Uterus (tissue), 4 donors: ENCODE results near the gene FGF7. TPM values are rescaled to one million over a fixed set of nuclear protein-coding genes. Genes with fewer than 3 reads are reported as not detected.
A peak's percentile ranks its signal among the peaks of the same experiment; 100 is the strongest.
"Not testable (repeated sequence)": the region's sequence is repeated elsewhere in the genome, so short reads cannot be mapped to it uniquely, and the experiment has no call there.

Experiments
- DNase-seq, 2 donors: peaks; one replicate each; pipeline ENCODE4 v3.0.0-alpha.2; 2019 to 2020
- H3K27ac ChIP-seq, 2 donors: fragments of 200-600 bp; sonication (generic); 1 replicate in 1 of 2; 2 replicates in 1 of 2; pipeline ENCODE4 v1.5.1; 2016 to 2018
- H3K27me3 ChIP-seq, 2 donors: fragments of 200-600 bp; sonication (generic); one replicate each; pipeline ENCODE4 v1.5.1; 2018 to 2019; ENCODE audit warnings: control low read depth in 1 of 2
- H3K36me3 ChIP-seq, 2 donors: fragments of 200-600 bp; sonication (generic); one replicate each; pipeline ENCODE4 v1.5.1; 2019; ENCODE audit warnings: control low read depth in 1 of 2
- H3K4me1 ChIP-seq, 2 donors: fragments of 200-600 bp; sonication (generic); one replicate each; pipeline ENCODE4 v1.5.1; 2018 to 2019; ENCODE audit warnings: control low read depth in 1 of 2
- H3K4me3 ChIP-seq, 2 donors: fragments of 200-600 bp; sonication (generic); 1 replicate in 1 of 2; 2 replicates in 1 of 2; pipeline ENCODE4 v1.5.1; 2018 to 2019; ENCODE audit warnings: mild to moderate bottlenecking in 1 of 2
- H3K9me3 ChIP-seq, 2 donors: fragments of 200-600 bp; sonication (generic); one replicate each; pipeline ENCODE4 v1.5.1; 2019; ENCODE audit warnings: control low read depth in 1 of 2
- POLR2A ChIP-seq, 2 donors: fragments of 450-650 bp; IDR thresholded peaks; one replicate each; pipeline ENCODE4 v1.6.1; 2016; ENCODE audit warnings: antibody characterized with exemption in 2 of 2, mild to moderate bottlenecking in 1 of 2, moderate library complexity in 1 of 2
- intact Hi-C: fragments of 100-400 bp; cut with DNase I; formaldehyde crosslinking; loops from one replicate; pipeline ENCODE4 v1.15.1; 2023; ENCODE audit warnings: low total_unique reads
- total RNA-seq, 4 donors: library from RNA; depleted of rRNA in 3 of 4; stranded (reverse); fragments of >200 nt in 3 of 4; gene quantifications; one replicate each; pipeline versions ENCODE4 v1.1.0 to v1.2.4, GENCODE V29; 2014 to 2023
- TF ChIP-seq, protein P1 (sequence below), 4 experiments: fragments of 200-600 bp in 2 of 4; fragments of 450-650 bp in 2 of 4; sonication (generic) in 2 of 4; IDR thresholded peaks; one replicate each; pipeline ENCODE4 v1.5.1; 2016 to 2019; ENCODE audit warnings: antibody characterized with exemption in 4 of 4, mild to moderate bottlenecking in 2 of 4, moderate library complexity in 1 of 4
- donor health status: DM: yes; HTN: yes; CAD: no.

FGF7 gene
- total RNA-seq, 4 donors from 2014 or later: 57.6 to 137 (median 102) TPM

DNA sequence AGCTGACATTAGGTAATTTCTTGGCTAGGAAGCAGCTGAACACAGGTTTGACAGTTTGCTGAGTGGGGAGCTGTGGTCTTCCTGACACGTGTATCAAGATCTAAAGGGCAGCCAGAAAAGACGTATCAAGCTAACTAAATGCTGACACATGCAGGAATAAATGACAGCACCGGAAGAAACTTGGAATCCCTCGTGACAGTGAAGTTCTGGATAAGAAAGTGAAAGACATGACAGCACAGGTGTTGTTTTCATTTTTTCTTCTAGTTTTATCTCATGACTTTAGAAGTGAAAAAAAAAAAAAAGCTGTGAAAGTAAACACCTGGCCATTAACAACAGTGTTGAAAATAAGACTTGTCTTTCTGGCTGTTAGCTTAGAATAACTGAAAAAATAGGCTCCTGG, 48.7 kb downstream of the FGF7 start:
- intact Hi-C loops: no loop called here
- Histone ChIP-seq H3K4me1 (peaks cover 0 to 10% of the 10 kb centered on the region in 2 donors), H3K27ac (peak overlapping the region; percentile 71 to 85), H3K27me3 (no peaks in the 10 kb centered on the region), H3K9me3 (no peaks in the 10 kb centered on the region), H3K4me3 (no peak overlapping the region), H3K36me3 (no peaks in the 10 kb centered on the region)
- DNase-seq: peak in 1 of 2 donors; percentile 24
- TF ChIP-seq, protein P1, sequence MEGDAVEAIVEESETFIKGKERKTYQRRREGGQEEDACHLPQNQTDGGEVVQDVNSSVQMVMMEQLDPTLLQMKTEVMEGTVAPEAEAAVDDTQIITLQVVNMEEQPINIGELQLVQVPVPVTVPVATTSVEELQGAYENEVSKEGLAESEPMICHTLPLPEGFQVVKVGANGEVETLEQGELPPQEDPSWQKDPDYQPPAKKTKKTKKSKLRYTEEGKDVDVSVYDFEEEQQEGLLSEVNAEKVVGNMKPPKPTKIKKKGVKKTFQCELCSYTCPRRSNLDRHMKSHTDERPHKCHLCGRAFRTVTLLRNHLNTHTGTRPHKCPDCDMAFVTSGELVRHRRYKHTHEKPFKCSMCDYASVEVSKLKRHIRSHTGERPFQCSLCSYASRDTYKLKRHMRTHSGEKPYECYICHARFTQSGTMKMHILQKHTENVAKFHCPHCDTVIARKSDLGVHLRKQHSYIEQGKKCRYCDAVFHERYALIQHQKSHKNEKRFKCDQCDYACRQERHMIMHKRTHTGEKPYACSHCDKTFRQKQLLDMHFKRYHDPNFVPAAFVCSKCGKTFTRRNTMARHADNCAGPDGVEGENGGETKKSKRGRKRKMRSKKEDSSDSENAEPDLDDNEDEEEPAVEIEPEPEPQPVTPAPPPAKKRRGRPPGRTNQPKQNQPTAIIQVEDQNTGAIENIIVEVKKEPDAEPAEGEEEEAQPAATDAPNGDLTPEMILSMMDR (IDR thresholded peaks at IDR 0.05): no peak
- TF ChIP-seq POLR2A (IDR thresholded peaks at IDR 0.05): no peak

DNA sequence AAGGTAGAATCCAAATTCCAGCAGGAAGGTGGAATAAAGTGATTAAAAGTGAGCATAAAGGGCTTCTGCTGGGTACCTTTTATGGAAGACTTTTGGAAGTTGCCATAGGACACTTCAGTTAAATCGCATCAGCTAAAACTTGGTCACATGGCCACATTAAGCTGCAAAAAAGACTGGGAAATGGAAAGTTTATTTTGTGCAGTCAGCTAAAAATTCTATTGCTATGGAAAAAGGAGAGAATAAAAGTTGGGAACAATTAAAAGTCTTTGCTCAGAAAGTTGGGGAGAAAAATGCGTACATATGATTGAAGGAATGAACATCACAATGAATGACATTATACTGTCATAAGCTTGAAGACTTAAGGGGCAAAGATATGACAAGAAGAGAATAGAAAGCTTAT, 49.3 kb downstream of the FGF7 start:
- peaks cover 0 to 10% of the 10 kb centered on the region in 2 donors for H3K4me1 ChIP-seq
- no peaks in the 10 kb centered on the region for H3K9me3 ChIP-seq
- no peak for DNase-seq
- no peaks in the 10 kb centered on the region for H3K36me3 ChIP-seq
- no peak overlapping the region for H3K4me3 ChIP-seq
- H3K27ac ChIP-seq: peak overlapping the region; percentile 71 to 85
- TF ChIP-seq, protein P1 (IDR thresholded peaks at IDR 0.05): no peak
- no peak for TF ChIP-seq POLR2A (IDR thresholded peaks at IDR 0.05)
- no peaks in the 10 kb centered on the region for H3K27me3 ChIP-seq
- intact Hi-C loops: no loop called here

DNA sequence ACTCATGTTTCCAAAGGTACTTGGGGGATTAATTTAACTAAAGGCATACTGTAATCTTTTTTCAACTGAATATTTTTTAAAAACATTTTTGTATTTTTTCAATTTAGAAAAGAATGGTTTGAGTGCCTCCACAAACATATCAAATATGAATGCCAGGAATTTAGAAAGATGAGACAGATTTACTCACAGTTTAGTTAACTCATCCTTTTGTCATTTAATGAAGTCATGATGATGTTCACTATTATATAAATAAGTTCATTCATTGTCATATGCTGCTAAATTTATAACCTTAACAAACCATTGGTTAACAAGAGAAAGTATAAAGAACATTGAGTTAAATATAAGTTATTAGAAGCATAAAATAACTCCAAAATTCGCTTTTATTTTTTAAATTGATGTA, 50.0 kb downstream of the FGF7 start:
- Histone ChIP-seq H3K27me3 (no peaks in the 10 kb centered on the region), H3K4me3 (no peak overlapping the region), H3K9me3 (no peaks in the 10 kb centered on the region), H3K4me1 (peaks cover 0 to 10% of the 10 kb centered on the region in 2 donors), H3K36me3 (no peaks in the 10 kb centered on the region), H3K27ac (peak overlapping the region; percentile 8 to 71)
- intact Hi-C loops: no loop called here
- TF ChIP-seq, protein P1 (IDR thresholded peaks at IDR 0.05): no peak
- no peak for TF ChIP-seq POLR2A (IDR thresholded peaks at IDR 0.05)
- no peak for DNase-seq

DNA sequence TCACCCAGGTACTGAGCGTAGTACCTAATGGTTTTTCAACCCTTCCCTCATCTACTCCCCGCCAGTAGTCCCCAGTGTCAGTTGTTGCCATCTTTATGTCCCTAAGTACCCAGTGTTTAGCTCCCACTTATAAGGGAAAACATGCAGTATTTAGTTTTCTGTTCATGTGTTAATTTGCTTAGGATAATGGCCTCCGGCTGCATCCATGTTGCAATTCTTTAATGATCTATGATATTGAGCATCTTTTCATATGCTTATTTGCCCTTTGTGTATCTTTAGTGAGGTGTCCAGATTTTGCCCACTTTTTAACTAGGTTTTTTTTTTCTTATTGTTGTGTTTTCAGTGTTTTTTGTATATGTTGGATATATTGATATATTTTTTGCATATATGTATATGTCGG, 55.0 kb downstream of the FGF7 start:
- H3K27me3 ChIP-seq, H3K9me3 ChIP-seq, H3K36me3 ChIP-seq, H3K27ac ChIP-seq, intact Hi-C loops, H3K4me1 ChIP-seq, H3K4me3 ChIP-seq, DNase-seq: not testable (repeated sequence)

DNA sequence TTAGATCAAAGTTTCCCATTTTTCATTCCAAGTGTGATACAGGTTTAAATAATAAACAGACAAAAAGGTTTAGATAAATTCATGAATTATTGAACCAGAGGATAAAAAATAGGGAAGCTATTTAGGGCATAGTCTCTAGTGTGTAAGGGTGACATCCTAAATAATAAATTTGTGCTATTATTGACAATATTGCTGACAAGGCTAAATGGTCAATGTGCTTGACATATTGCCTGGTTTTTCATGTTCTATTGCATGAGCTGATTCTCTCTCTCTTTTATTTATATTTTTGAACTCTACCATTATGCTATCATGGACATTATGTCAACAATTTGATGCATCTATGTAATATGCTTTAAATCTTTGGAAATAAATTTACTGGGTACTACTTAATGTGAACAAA, 55.9 kb downstream of the FGF7 start:
- DNase-seq, H3K4me3 ChIP-seq, intact Hi-C loops, H3K27me3 ChIP-seq, H3K36me3 ChIP-seq, H3K27ac ChIP-seq, H3K4me1 ChIP-seq, H3K9me3 ChIP-seq: not testable (repeated sequence)

DNA sequence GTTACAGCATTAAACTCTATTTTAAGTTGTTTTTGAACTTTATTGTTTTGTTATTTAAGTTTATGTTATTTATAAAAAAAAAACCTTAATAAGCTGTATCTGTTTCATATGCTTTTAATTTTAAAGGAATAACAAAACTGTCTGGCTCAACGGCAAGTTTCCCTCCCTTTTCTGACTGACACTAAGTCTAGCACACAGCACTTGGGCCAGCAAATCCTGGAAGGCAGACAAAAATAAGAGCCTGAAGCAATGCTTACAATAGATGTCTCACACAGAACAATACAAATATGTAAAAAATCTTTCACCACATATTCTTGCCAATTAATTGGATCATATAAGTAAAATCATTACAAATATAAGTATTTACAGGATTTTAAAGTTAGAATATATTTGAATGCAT, 62.4 kb downstream of the FGF7 start:
- H3K4me1 ChIP-seq, H3K9me3 ChIP-seq, H3K4me3 ChIP-seq, H3K27ac ChIP-seq, intact Hi-C loops, H3K27me3 ChIP-seq, H3K36me3 ChIP-seq: not testable (repeated sequence)
- peak in 1 of 2 donors; percentile 22 for DNase-seq

DNA sequence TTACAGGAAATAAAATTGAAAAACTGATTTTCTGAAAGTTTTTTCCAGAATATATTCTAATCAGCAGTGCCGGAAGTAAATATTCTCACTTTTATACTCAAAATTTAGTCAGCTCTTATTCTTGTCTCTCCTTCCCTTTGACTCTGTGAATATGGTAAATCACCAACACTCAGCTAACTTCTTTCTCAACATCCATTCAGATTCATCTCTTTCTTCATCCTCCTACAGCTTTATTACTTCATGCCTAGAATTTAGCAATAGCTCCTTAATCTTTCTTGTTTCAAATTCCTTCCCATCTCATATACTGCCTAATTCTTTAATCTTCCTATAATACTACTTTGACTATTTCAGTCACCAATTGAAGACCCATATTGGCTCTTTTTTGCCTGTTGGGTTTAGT, 67.9 kb downstream of the FGF7 start:
- intact Hi-C loops: no loop called here
- no peaks in the 10 kb centered on the region for H3K27me3 ChIP-seq

More for the DNA sequence above, 67.9 kb downstream of the FGF7 start:
- Histone ChIP-seq H3K36me3 (no peaks in the 10 kb centered on the region), H3K4me1 (no peaks in the 10 kb centered on the region), H3K4me3 (no peak overlapping the region), H3K27ac (no peak overlapping the region), H3K9me3 (no peaks in the 10 kb centered on the region)
- DNase-seq: no peak
- TF ChIP-seq, protein P1 (IDR thresholded peaks at IDR 0.05): no peak
- TF ChIP-seq POLR2A (IDR thresholded peaks at IDR 0.05): no peak
